ENCODE results near the gene ZNF304.

DNA sequence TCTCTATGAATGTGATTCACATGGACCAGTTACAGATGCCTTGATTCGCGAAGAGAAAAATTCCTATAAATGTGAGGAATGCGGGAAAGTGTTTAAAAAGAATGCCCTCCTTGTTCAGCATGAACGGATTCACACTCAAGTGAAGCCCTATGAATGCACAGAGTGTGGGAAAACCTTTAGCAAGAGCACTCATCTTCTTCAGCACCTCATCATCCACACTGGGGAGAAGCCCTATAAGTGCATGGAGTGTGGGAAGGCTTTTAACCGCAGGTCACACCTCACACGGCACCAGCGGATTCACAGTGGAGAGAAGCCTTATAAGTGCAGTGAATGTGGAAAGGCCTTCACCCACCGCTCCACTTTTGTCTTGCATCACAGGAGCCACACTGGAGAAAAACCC is 23.1 kb upstream of the ZNF304 start:
- TF ChIP-seq CTCF (conservative IDR thresholded peaks at IDR 0.05; ENCODE audit: low read depth in 2 of 2), result no peak
- no peak for TF ChIP-seq POLR2AphosphoS5 (IDR thresholded peaks at IDR 0.05; ENCODE audit: low read depth)
- TF ChIP-seq CREB1 (CRISPR knock-in tag; IDR thresholded peaks at IDR 0.05; ENCODE audit: low read depth), result no peak
- TF ChIP-seq ZNF114 (CRISPR knock-in tag; IDR thresholded peaks at IDR 0.05), result no peak

Measured in GM23338 (cell line).